ENCODE measurements around the gene LRRC23. TPM values are rescaled to one million over a fixed set of nuclear protein-coding genes. Genes with fewer than 3 reads are reported as not detected.

Gene LRRC23
- total and polyA plus RNA-seq, 4 donors, result 29.6 to 61.0 (median 42.1) TPM

GRCh38 chr12:6958609-6959057, 54.0 kb downstream of the LRRC23 start:
- no peak for DNase-seq
- H3K27ac ChIP-seq (ENCODE audit: low read depth in 1 of 2, low read length in 1 of 2), result peak overlapping the region in 1 of 2 donors; percentile 82
- H3K27me3 ChIP-seq (ENCODE audit: control insufficient read depth in 3 of 3, insufficient read depth in 3 of 3, low read length in 2 of 3), result no peaks in the 10 kb centered on the region
- H3K36me3 ChIP-seq (ENCODE audit: control insufficient read depth in 4 of 4, insufficient read depth in 4 of 4, low read length in 4 of 4), result peaks cover 0 to 21% (median 0%) of the 10 kb centered on the region in 4 donors
- no peaks in the 10 kb centered on the region for H3K9me3 ChIP-seq (ENCODE audit: control insufficient read depth in 4 of 4, insufficient read depth in 3 of 4, low read length in 3 of 4)
- WGBS, 2 donors, result 30 to 49% methylated on average over 10 of the region's 10 CpGs
- H3K4me3 ChIP-seq, result no peak overlapping the region
- TF ChIP-seq, protein P1, sequence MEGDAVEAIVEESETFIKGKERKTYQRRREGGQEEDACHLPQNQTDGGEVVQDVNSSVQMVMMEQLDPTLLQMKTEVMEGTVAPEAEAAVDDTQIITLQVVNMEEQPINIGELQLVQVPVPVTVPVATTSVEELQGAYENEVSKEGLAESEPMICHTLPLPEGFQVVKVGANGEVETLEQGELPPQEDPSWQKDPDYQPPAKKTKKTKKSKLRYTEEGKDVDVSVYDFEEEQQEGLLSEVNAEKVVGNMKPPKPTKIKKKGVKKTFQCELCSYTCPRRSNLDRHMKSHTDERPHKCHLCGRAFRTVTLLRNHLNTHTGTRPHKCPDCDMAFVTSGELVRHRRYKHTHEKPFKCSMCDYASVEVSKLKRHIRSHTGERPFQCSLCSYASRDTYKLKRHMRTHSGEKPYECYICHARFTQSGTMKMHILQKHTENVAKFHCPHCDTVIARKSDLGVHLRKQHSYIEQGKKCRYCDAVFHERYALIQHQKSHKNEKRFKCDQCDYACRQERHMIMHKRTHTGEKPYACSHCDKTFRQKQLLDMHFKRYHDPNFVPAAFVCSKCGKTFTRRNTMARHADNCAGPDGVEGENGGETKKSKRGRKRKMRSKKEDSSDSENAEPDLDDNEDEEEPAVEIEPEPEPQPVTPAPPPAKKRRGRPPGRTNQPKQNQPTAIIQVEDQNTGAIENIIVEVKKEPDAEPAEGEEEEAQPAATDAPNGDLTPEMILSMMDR (IDR thresholded peaks at IDR 0.05; ENCODE audit: control extremely low read depth, extremely low read depth), result no peak
- ATAC-seq (ENCODE audit: insufficient read depth, low FRiP score), result no peak
- peaks cover 0 to 29% (median 14%) of the 10 kb centered on the region in 5 donors for H3K4me1 ChIP-seq (ENCODE audit: control insufficient read depth in 5 of 5, insufficient read depth in 5 of 5, low read length in 5 of 5)
- no peak overlapping the region for H3K9ac ChIP-seq (ENCODE audit: insufficient read depth in 1 of 2, low read length in 2 of 2)

GRCh38 chr12:6959058-6959804, 54.6 kb downstream of the LRRC23 start:
- Histone ChIP-seq H3K9ac (ENCODE audit: insufficient read depth in 1 of 2, low read length in 2 of 2) (no peak overlapping the region), H3K27me3 (ENCODE audit: control insufficient read depth in 3 of 3, insufficient read depth in 3 of 3, low read length in 2 of 3) (no peaks in the 10 kb centered on the region), H3K9me3 (ENCODE audit: control insufficient read depth in 4 of 4, insufficient read depth in 3 of 4, low read length in 3 of 4) (no peaks in the 10 kb centered on the region), H3K27ac (ENCODE audit: low read depth in 1 of 2, low read length in 1 of 2) (peak overlapping the region; percentile 51 to 82), H3K36me3 (ENCODE audit: control insufficient read depth in 4 of 4, insufficient read depth in 4 of 4, low read length in 4 of 4) (peaks cover 0 to 21% (median 0%) of the 10 kb centered on the region in 4 donors), H3K4me3 (no peak overlapping the region), H3K4me1 (ENCODE audit: control insufficient read depth in 5 of 5, insufficient read depth in 5 of 5, low read length in 5 of 5) (peaks cover 0 to 29% (median 11%) of the 10 kb centered on the region in 5 donors)
- TF ChIP-seq, protein P1 (IDR thresholded peaks at IDR 0.05; ENCODE audit: control extremely low read depth, extremely low read depth), result no peak
- 32 to 37% methylated on average over 24 of the region's 24 CpGs for WGBS, 2 donors
- DNase-seq (no peak), ATAC-seq (ENCODE audit: insufficient read depth, low FRiP score) (no peak)

DNA sequence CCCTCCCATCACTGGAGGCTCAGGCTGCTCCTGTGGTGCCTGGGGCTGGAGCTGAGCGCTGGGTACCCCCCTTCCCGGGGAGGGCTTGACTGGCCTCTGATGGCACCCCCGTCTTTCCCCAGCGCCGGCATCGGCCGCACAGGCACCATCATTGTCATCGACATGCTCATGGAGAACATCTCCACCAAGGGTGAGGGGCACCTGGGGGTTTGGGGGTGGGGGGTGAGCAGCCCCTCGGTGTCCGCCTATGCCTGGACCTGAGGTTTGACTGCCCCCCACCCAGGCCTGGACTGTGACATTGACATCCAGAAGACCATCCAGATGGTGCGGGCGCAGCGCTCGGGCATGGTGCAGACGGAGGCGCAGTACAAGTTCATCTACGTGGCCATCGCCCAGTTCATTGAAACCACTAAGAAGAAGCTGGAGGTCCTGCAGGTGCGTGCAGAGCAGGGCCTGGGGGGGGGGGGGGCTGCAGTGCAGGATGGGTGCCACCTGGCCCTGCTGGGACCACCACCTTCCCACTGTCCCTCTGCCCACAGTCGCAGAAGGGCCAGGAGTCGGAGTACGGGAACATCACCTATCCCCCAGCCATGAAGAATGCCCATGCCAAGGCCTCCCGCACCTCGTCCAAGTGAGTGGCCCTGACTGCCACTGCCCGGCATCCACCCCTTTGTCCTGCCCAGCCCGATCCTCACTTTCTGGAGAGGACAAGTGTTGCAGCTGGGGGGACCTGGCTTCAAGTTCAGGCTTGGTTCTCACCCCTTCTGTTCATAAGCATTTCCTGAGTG, 55.4 kb downstream of the LRRC23 start:
- 88 to 92% methylated on average over 26 of the region's 26 CpGs for WGBS, 2 donors
- Histone ChIP-seq H3K27me3 (ENCODE audit: control insufficient read depth in 3 of 3, insufficient read depth in 3 of 3, low read length in 2 of 3) (no peaks in the 10 kb centered on the region), H3K36me3 (ENCODE audit: control insufficient read depth in 4 of 4, insufficient read depth in 4 of 4, low read length in 4 of 4) (peaks cover 0 to 21% (median 0%) of the 10 kb centered on the region in 4 donors), H3K4me3 (no peak overlapping the region), H3K4me1 (ENCODE audit: control insufficient read depth in 5 of 5, insufficient read depth in 5 of 5, low read length in 5 of 5) (peaks cover 0 to 29% (median 16%) of the 10 kb centered on the region in 5 donors), H3K9ac (ENCODE audit: insufficient read depth in 1 of 2, low read length in 2 of 2) (no peak overlapping the region), H3K9me3 (ENCODE audit: control insufficient read depth in 4 of 4, insufficient read depth in 3 of 4, low read length in 3 of 4) (no peaks in the 10 kb centered on the region), H3K27ac (ENCODE audit: low read depth in 1 of 2, low read length in 1 of 2) (peak overlapping the region in 1 of 2 donors; percentile 92)
- no peak for ATAC-seq (ENCODE audit: insufficient read depth, low FRiP score)
- no peak for DNase-seq
- TF ChIP-seq, protein P1 (IDR thresholded peaks at IDR 0.05; ENCODE audit: control extremely low read depth, extremely low read depth), result no peak

Data from lung (tissue), 12 donors.